ENCODE results near the gene TNFRSF4. TPM values are rescaled to one million over a fixed set of nuclear protein-coding genes. Genes with fewer than 3 reads are reported as not detected.

Gene TNFRSF4
- total and polyA plus RNA-seq, 9 of the 15 experiments (the other 6 are each of a cell fraction or from before 2014, with no cell fraction given) = 0.07 to 0.44 (median 0.19) TPM; not detected in 5

- POLR2A ChIA-PET = no interaction called here
Measured at GRCh38 chr1:1262758-1263157, 48.8 kb upstream of the TNFRSF4 start.

More at GRCh38 chr1:1262758-1263157, 48.8 kb upstream of the TNFRSF4 start:
- no peak for FAIRE-seq
- H3K4me2 ChIP-seq (ENCODE audit: insufficient read depth, low read length) = no peak overlapping the region
- H3K79me2 ChIP-seq (ENCODE audit: control insufficient read depth, insufficient read depth, low read length) = peaks cover 31% of the 10 kb centered on the region
- CTCF ChIA-PET (ENCODE audit: low intra/inter-chr PET ratio) = no interaction called here
- peaks cover 8% of the 10 kb centered on the region; the same call in 1 of the 2 replicates for H4K20me1 ChIP-seq (replicated peaks; ENCODE audit: control insufficient read depth, insufficient read depth, low read length)
- H3K27me3 ChIP-seq (ENCODE audit: control insufficient read depth in 2 of 2, insufficient read depth in 2 of 2, low read length in 2 of 2) = no peaks in the 10 kb centered on the region; a peak in 1 of 5 replicates
- DNase-seq (ENCODE audit: extremely low read depth in 1 of 4, low spot score in 3 of 4) = no peak
- intact Hi-C loops (cut with micrococcal nuclease) = no loop called here
- peaks cover 91% of the 10 kb centered on the region for H3K36me3 ChIP-seq (ENCODE audit: control insufficient read depth, insufficient read depth, low read length)
- no peaks in the 10 kb centered on the region for H3K9me3 ChIP-seq (replicated peaks; ENCODE audit: control insufficient read depth, insufficient read depth, low read depth, low read length)
- H3K4me1 ChIP-seq (replicated peaks in 1 of 2; ENCODE audit: control insufficient read depth in 2 of 2, insufficient read depth in 2 of 2, low read length in 2 of 2) = peaks cover 0 to 23% of the 10 kb centered on the region in 2 experiments; a peak in 2 of 5 replicates
- no peak overlapping the region for H2AFZ ChIP-seq (ENCODE audit: low read depth, low read length)
- ATAC-seq = no peak
- TF ChIP-seq CEBPB (tag; IDR thresholded peaks at IDR 0.05) = peak; percentile 79
- TF ChIP-seq FOXP4 (CRISPR knock-in tag; IDR thresholded peaks at IDR 0.05; ENCODE audit: borderline replicate concordance) = no peak
- no TSS peak for BruUV-seq (replicated peaks)
- H3K9me1 ChIP-seq (ENCODE audit: control insufficient read depth, insufficient read depth, low read length) = peaks cover 10% of the 10 kb centered on the region
- H3K4me3 ChIP-seq = no peak overlapping the region
- 0 out of 4 replicates have a peak overlapping the region, but pooled peaks of 1 of the 2 experiments have one; percentile 14 for H3K9ac ChIP-seq (ENCODE audit: insufficient read depth in 1 of 2, low read depth in 2 of 2, low read length in 2 of 2)
- H3K27ac ChIP-seq (ENCODE audit: extremely low read depth, low read depth, low read length) = no peak overlapping the region
- WGBS (ENCODE audit: insufficient coverage, low coverage, missing lambda C conversion rate) = 94% methylated on average over 8 of the region's 8 CpGs
- in situ Hi-C loops (cut with MboI) = no loop called here

Measured in K562 (cell line).